SH-SY5Y (cell line): ENCODE measurements around the gene CD44.

ENCODE experiments used
- GATA2 ChIP-seq: IDR thresholded peaks from 2 replicates; pipeline ENCODE4 v1.6.1; 2011; ENCODE audit warnings: mild to moderate bottlenecking, low read depth, low read length
- GATA3 ChIP-seq: IDR thresholded peaks from 2 replicates; pipeline ENCODE4 v1.6.1; 2011; ENCODE audit warnings: low read depth, mild to moderate bottlenecking, low read length, moderate library complexity

DNA sequence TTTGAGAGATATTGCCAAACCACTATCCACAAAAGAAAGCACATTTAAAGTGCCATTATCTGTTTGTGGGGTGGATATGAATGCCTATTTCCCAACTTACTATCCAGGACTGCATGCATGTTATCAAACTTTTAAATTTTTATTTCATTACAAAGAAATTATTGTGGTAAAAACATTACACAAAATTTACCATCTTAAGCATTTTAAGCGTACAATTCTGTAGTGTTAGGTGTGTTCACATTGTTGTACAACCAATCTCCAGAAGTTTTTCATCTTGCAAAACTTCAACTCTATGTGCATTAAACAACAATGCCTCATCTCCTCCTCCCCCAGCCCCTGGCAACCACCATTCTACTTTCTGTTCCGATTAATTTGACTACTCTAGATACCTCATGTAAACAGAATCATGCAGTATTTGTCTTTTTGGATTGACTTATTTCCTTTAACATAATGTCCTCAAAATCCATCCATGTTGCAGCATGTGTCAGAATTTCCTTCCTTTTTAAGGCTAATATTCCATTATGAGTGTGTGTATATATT lies 17.6 kb upstream of the CD44 start:
- TF ChIP-seq GATA2 (no peak), GATA3 (no peak)
